HS-27A (cell line): Measurements from ENCODE around the gene TTC39B.

Source experiments
- DNase-seq: peaks from one replicate; pipeline ENCODE4 v3.0.0-alpha.2; 2012; ENCODE audit warnings: low read depth, missing footprints

TTC39B gene

GRCh38 chr9:15132091-15132490 lies 174.9 kb downstream of the TTC39B start:
- DNase-seq, result no peak

GRCh38 chr9:15131094-15131493 lies 175.9 kb downstream of the TTC39B start:
- DNase-seq, result no peak

GRCh38 chr9:15127831-15128230 lies 179.2 kb downstream of the TTC39B start:
- no peak for DNase-seq

- no peak for DNase-seq
Measured at GRCh38 chr9:15121630-15122029, 185.4 kb downstream of the TTC39B start.

GRCh38 chr9:15116130-15116580 lies 190.9 kb downstream of the TTC39B start:
- no peak for DNase-seq

- DNase-seq, result no peak
Measured at GRCh38 chr9:15115702-15116101, 191.3 kb downstream of the TTC39B start.

GRCh38 chr9:15115041-15115440 lies 192.0 kb downstream of the TTC39B start:
- DNase-seq, result no peak
